IMR-90 (cell line): ENCODE measurements around the gene ONECUT2. TPM values are rescaled to one million over a fixed set of nuclear protein-coding genes. Genes with fewer than 3 reads are reported as not detected.

Experiments
- ATAC-seq: fragments of 200-7000 bp; cut with Tn5 transposase; 2 replicates; pipeline ENCODE4 v1.9.1; 2020; ENCODE audit warnings: low read depth, mild to moderate bottlenecking, moderate library complexity
- BruUV-seq: library from RNA; stranded (reverse); fragments of 400-500 nt; replicated peaks from 2 replicates; lab custom pipeline; 2021; lab: Mats Ljungman, UMichigan
- CTCF ChIA-PET: fragments of 300-600 bp; formaldehyde crosslinking; extraction: SDS; loops from one replicate; lab custom pipeline; 2021; ENCODE audit warnings: antibody characterized with exemption; lab: Yijun Ruan, JAX
- POLR2A ChIA-PET: fragments of 300-600 bp; sonication (Branson Sonifier 250); formaldehyde crosslinking; loops from one replicate; lab custom pipeline; 2022; ENCODE audit warnings: antibody characterized with exemption; ENCODE audit not compliant: unreplicated experiment; lab: Charles Lee
- DNase-seq: peaks from one replicate; pipeline ENCODE4 v3.0.0; 2013
- H2AFZ ChIP-seq: replicated peaks from 2 replicates; pipeline ENCODE3; 2013; ENCODE audit warnings: low read length, mild to moderate bottlenecking; ENCODE audit not compliant: poor library complexity
- H2AK5ac ChIP-seq: 2 replicates; pipeline ENCODE4 v1.6.1; 2013; ENCODE audit warnings: low read depth, low read length, inconsistent platforms
- H2AK9ac ChIP-seq: replicated peaks from 2 replicates; pipeline ENCODE3; 2013; ENCODE audit warnings: mild to moderate bottlenecking, low read depth, low read length, moderate library complexity; ENCODE audit not compliant: poor library complexity
- H2BK120ac ChIP-seq: 2 replicates; pipeline ENCODE4 v1.6.1; 2013; ENCODE audit warnings: low read depth, low read length, inconsistent platforms
- H2BK15ac ChIP-seq: 3 replicates; pipeline ENCODE4 v1.6.1; 2013; ENCODE audit warnings: low read depth, low read length, inconsistent platforms
- H2BK20ac ChIP-seq: 2 replicates; pipeline ENCODE4 v1.6.1; 2013; ENCODE audit warnings: low read depth, mild to moderate bottlenecking, inconsistent platforms, low read length, moderate library complexity
- H2BK5ac ChIP-seq: 2 replicates; pipeline ENCODE4 v1.6.1; 2013; ENCODE audit warnings: mild to moderate bottlenecking, low read depth, low read length, inconsistent platforms; ENCODE audit not compliant: poor library complexity, severe bottlenecking
- H3K14ac ChIP-seq: replicated peaks from 2 replicates; pipeline ENCODE4 v1.6.1; 2013; ENCODE audit warnings: low read depth, low read length, inconsistent platforms
- H3K18ac ChIP-seq: 2 replicates; pipeline ENCODE4 v1.6.1; 2013; ENCODE audit warnings: low read depth, low read length, control low read depth
- H3K23ac ChIP-seq: 2 replicates; pipeline ENCODE4 v1.6.1; 2013; ENCODE audit warnings: low read depth, low read length, inconsistent platforms
- H3K27ac ChIP-seq: 2 replicates; pipeline ENCODE4 v1.5.1; 2013; ENCODE audit warnings: mild to moderate bottlenecking, control low read depth, low read length; ENCODE audit not compliant: insufficient read depth
- H3K27me3 ChIP-seq: 2 replicates; pipeline ENCODE4 v1.6.1; 2013; ENCODE audit warnings: low read length; ENCODE audit not compliant: control insufficient read depth, insufficient read depth
- H3K36me3 ChIP-seq: 2 replicates; pipeline ENCODE4 v1.6.1; 2013; ENCODE audit warnings: low read length, mixed read lengths; ENCODE audit not compliant: control insufficient read depth, insufficient read depth
- H3K4ac ChIP-seq: 2 replicates; pipeline ENCODE4 v1.6.1; 2013; ENCODE audit warnings: low read depth, low read length, inconsistent platforms
- H3K4me1 ChIP-seq: 2 replicates; pipeline ENCODE4 v1.6.1; 2013; ENCODE audit warnings: low read length, mixed read lengths; ENCODE audit not compliant: control insufficient read depth, insufficient read depth
- H3K4me2 ChIP-seq: 2 replicates; pipeline ENCODE4 v1.6.1; 2013; ENCODE audit warnings: low read depth, mild to moderate bottlenecking, control low read depth, low read length, moderate library complexity
- H3K4me3 ChIP-seq: 2 replicates; pipeline ENCODE4 v1.5.1; 2013; ENCODE audit warnings: low read depth, mild to moderate bottlenecking, control low read depth, low read length, moderate library complexity; ENCODE audit not compliant: insufficient read depth
- H3K56ac ChIP-seq: 2 replicates; pipeline ENCODE4 v1.6.1; 2013; ENCODE audit warnings: low read length, inconsistent platforms; ENCODE audit not compliant: insufficient read depth; ENCODE audit errors: extremely low read depth
- H3K79me1 ChIP-seq, 2 experiments: 2 replicates each; pipeline ENCODE4 v1.6.1; 2013; ENCODE audit warnings: low read length in 2 of 2, inconsistent platforms in 1 of 2, low read depth in 1 of 2
- H3K9ac ChIP-seq: 2 replicates; pipeline ENCODE4 v1.6.1; 2013; ENCODE audit warnings: low read depth, low read length, control low read depth
- H3K9me1 ChIP-seq: 2 replicates; pipeline ENCODE4 v1.6.1; 2013; ENCODE audit warnings: low read length, inconsistent platforms; ENCODE audit not compliant: insufficient read depth
- H3K9me3 ChIP-seq: 2 replicates; pipeline ENCODE4 v1.6.1; 2013; ENCODE audit warnings: low read length; ENCODE audit not compliant: control insufficient read depth, insufficient read depth
- H4K20me1 ChIP-seq: 2 replicates; pipeline ENCODE4 v1.6.1; 2013; ENCODE audit warnings: low read length, inconsistent platforms; ENCODE audit not compliant: insufficient read depth
- H4K5ac ChIP-seq: 2 replicates; pipeline ENCODE4 v1.6.1; 2013; ENCODE audit warnings: mild to moderate bottlenecking, low read depth, low read length, control low read depth
- H4K8ac ChIP-seq, 2 experiments: 2 replicates each; pipeline ENCODE4 v1.6.1; 2013; ENCODE audit warnings: low read depth in 2 of 2, low read length in 2 of 2, control low read depth in 1 of 2, inconsistent platforms in 1 of 2
- H4K91ac ChIP-seq: 2 replicates; pipeline ENCODE4 v1.6.1; 2013; ENCODE audit warnings: low read depth, low read length, inconsistent platforms; ENCODE audit not compliant: insufficient read depth
- CEBPB ChIP-seq: IDR thresholded peaks from 2 replicates; pipeline ENCODE4 v1.6.1; 2012; ENCODE audit warnings: low read depth, low read length, improper control_type of control experiment
- CHD1 ChIP-seq: IDR thresholded peaks from 2 replicates; pipeline ENCODE4 v1.6.1; 2012; ENCODE audit warnings: low read depth, low read length, improper control_type of control experiment
- ELK1 ChIP-seq: fragments of 150-350 bp; IDR thresholded peaks from 2 replicates; pipeline ENCODE4 v1.6.1; 2016; ENCODE audit warnings: low read depth, mild to moderate bottlenecking, low read length, moderate library complexity, borderline replicate concordance
- FOS ChIP-seq: fragments of 150-350 bp; IDR thresholded peaks from 2 replicates; pipeline ENCODE4 v1.6.1; 2016; ENCODE audit warnings: low read depth, low read length
- MAZ ChIP-seq: IDR thresholded peaks from 2 replicates; pipeline ENCODE4 v1.6.1; 2012; ENCODE audit warnings: low read depth, mild to moderate bottlenecking, low read length, improper control_type of control experiment, moderate library complexity, borderline replicate concordance
- POLR2A ChIP-seq: IDR thresholded peaks from 2 replicates; pipeline ENCODE4 v1.6.1; 2012; ENCODE audit warnings: mild to moderate bottlenecking, low read depth, low read length
- RCOR1 ChIP-seq: IDR thresholded peaks from 2 replicates; pipeline ENCODE4 v1.6.1; 2012; ENCODE audit warnings: mild to moderate bottlenecking, low read length, improper control_type of control experiment; ENCODE audit not compliant: insufficient replicate concordance
- RFX5 ChIP-seq: IDR thresholded peaks from 2 replicates; pipeline ENCODE4 v1.8.0; 2012; ENCODE audit warnings: low read depth, mild to moderate bottlenecking, low read length, moderate library complexity
- USF2 ChIP-seq: fragments of 150-350 bp; IDR thresholded peaks from 2 replicates; pipeline ENCODE4 v1.6.1; 2017; ENCODE audit warnings: mild to moderate bottlenecking, antibody characterized with exemption, low read length, low read depth
- WGBS, 2 experiments: methylation state at CpG; one replicate each; pipeline versions ENCODE4 v1.1.5 to v1.1.7; 2013; ENCODE audit warnings: missing lambda C conversion rate in 2 of 2; ENCODE audit not compliant: insufficient read length in 1 of 2; ENCODE audit errors: extremely low coverage in 2 of 2; 5-methylcytosine and 5-hydroxymethylcytosine counted together
- dilution Hi-C: fragments of 300-500 bp; cut with HindIII; formaldehyde crosslinking; loops from one replicate; pipeline ENCODE4 v1.14.3; 2018; ENCODE audit warnings: low sequenced_read_pairs; ENCODE audit not compliant: unreplicated experiment
- in situ Hi-C: fragments of 300-500 bp; cut with MboI; formaldehyde crosslinking; loops from 3 replicates; pipeline ENCODE4 v1.14.3; 2019; ENCODE audit warnings: low sequenced_read_pairs, inconsistent platforms, mixed read lengths
- intact Hi-C: fragments of 100-400 bp; cut with micrococcal nuclease; formaldehyde crosslinking; loops from 2 replicates; pipeline ENCODE4 v1.10.0; 2022
- polyA plus RNA-seq, 3 experiments: library from polyadenylated mRNA; depleted of rRNA; stranded (reverse); fragments of >200 nt; gene quantifications; 2 replicates each; pipeline ENCODE4 v1.2.3, GENCODE V29; 2012; ENCODE audit warnings: low replicate concordance in 1 of 3
- total RNA-seq: library from RNA; depleted of rRNA; stranded (reverse); fragments of >200 nt; gene quantifications from 2 replicates; pipeline ENCODE4 v1.2.3, GENCODE V29; 2012

The ONECUT2 gene
- total and polyA plus RNA-seq, 2 of the 4 experiments (the other 2 are of a cell fraction), result under 0.01 to 0.02 TPM

- H3K18ac ChIP-seq, result no peak overlapping the region
- no peak overlapping the region for H3K23ac ChIP-seq
- H4K8ac ChIP-seq, result no peak overlapping the region
- intact Hi-C loops (no loop called here), dilution Hi-C loops (no loop called here), in situ Hi-C loops (no loop called here)
- no peak overlapping the region for H2BK5ac ChIP-seq
- H3K9ac ChIP-seq, result no peak overlapping the region
- no peak for TF ChIP-seq MAZ
- TF ChIP-seq POLR2A, result no peak
- no peak for TF ChIP-seq CHD1
- TF ChIP-seq RCOR1, result no peak
- TF ChIP-seq RFX5, result no peak
- TF ChIP-seq CEBPB, result no peak
- TF ChIP-seq USF2, result no peak
- no peak for TF ChIP-seq ELK1
- TF ChIP-seq FOS, result no peak
- H3K4me3 ChIP-seq, result no peak overlapping the region
- no peak overlapping the region for H3K27ac ChIP-seq
- POLR2A ChIA-PET, result no interaction called here
- H4K5ac ChIP-seq, result no peak overlapping the region
- BruUV-seq, result no TSS peak
- H3K9me1 ChIP-seq, result no peaks in the 10 kb centered on the region
- no peaks in the 10 kb centered on the region for H3K36me3 ChIP-seq
- H2AK9ac ChIP-seq, result no peak overlapping the region
- no peaks in the 10 kb centered on the region for H3K9me3 ChIP-seq
- H3K4me1 ChIP-seq, result no peaks in the 10 kb centered on the region
- H3K4me2 ChIP-seq, result no peak overlapping the region
- no peak overlapping the region for H2BK120ac ChIP-seq
- CTCF ChIA-PET, result no interaction called here
- H4K20me1 ChIP-seq, result no peaks in the 10 kb centered on the region; the same call in 1 of the 2 replicates
- no CpG with 5 or more reads among the region's 3 CpGs for WGBS, 2 experiments
- H4K91ac ChIP-seq, result no peak overlapping the region
- DNase-seq, result no peak
- no peak overlapping the region for H2AK5ac ChIP-seq
- no peak overlapping the region for H2BK20ac ChIP-seq
- H3K14ac ChIP-seq, result no peak overlapping the region
- H3K56ac ChIP-seq, result no peak overlapping the region
- H2AFZ ChIP-seq, result no peak overlapping the region
- H3K4ac ChIP-seq, result no peak overlapping the region
- H2BK15ac ChIP-seq, result no peak overlapping the region
- no peaks in the 10 kb centered on the region for H3K79me1 ChIP-seq
- ATAC-seq, result no peak
- H3K27me3 ChIP-seq, result no peaks in the 10 kb centered on the region; the same call in 1 of the 2 replicates
Measured at GRCh38 chr18:57469884-57470283, 34.7 kb downstream of the ONECUT2 start.
